ENCODE measurements around the gene RBM34.
"Not testable (repeated sequence)": the region's sequence is repeated elsewhere in the genome, so short reads cannot be mapped to it uniquely, and the experiment has no call there.

Gene RBM34

DNA sequence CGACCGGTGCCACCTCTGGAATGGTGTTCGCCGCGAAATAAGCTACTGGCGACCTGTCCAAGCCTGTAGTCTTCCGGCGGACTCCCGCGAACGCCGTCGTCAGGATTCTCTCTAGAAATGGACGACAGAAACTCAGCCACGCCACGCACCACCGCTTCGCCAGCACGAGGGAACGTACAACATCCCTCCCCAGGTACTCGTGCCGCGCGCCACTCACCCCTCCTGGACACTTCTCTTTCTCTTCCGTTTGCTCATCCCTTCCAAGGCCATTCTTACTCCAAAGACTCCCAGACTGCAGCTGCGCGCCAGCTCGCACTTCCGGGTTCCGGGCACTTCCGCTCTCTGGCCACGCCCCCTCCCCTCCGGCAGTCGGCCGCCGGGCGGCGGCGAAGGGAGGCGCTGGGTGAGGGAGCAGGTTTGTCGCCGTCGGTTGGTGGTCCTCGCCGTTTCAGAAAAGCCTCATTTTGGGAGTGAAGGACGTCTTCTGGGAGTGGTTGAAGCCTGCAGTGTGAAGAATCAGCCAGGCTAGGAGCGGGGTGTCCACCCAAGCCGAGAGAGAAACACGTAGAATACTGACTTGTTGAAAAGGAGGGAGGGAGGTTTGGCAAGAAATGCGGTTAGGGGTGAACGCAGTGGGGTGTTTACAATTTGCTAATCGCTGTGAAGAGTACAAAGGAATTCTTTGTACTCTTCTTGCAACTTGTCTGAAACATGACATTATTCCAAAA, at the start of gene RBM34:
TSS of gene RBM34 (minus strand) at position 294 of the 728 bp plus-strand sequence. CDS start at position 270, 24 bp downstream.
- in situ Hi-C loops (cut with HindIII; ENCODE audit: low sequenced_read_pairs) = no loop called here

- in situ Hi-C loops (cut with HindIII; ENCODE audit: low sequenced_read_pairs) = no loop called here
These were observed 46.1 kb upstream of the RBM34 start for GRCh38 chr1:235207209-235207565.

DNA sequence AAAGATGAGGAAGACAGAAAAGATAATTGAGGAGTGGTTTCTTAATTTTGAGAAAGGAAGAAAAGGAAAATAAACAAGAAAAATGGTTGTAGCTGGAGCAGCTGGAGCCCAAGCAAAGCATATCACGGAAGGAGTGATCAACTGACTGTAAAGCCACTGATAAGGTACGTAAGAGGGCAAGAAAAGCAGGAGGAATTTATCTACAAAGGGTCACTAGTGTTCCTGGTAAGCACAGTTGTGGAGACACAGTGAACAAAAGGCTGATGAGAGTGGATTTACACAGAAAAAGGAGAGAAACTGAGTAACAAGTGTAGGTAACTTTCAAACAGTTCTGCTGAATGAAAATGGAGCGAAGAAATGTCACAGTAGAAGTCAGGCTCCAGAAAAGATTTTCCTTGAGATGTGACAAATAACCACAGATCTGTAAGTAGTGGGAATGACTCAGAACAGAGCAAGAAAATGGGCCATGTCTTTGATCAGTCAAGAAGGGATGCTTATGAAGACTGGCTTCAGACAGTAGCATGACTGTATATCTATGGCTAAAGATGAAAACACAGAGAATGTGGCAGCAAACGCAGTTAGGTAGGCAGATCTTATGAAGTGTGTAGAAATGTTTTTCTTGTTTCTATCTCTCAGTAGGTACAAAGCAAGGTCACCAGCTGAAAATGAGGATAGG, 45.6 kb upstream of the RBM34 start:
- in situ Hi-C loops (cut with HindIII; ENCODE audit: low sequenced_read_pairs) = no loop called here

DNA sequence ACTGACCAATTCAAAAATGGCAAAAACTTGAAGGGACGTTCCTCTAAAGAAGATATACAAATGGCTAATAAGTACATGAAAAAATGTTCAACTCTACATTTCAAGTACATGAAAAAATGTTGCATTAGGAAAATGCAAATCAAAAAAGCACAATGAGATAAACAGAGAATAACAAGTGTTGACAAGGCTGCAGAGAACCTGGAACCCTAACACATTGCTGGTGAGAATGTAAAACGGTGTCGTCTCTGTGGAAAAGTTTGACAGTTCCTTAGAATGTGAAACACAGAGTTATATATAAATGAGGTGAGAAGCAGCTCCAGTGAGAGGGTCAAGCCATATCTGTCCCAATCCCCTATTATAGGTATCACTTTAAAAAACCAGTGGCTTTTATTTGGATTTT, 44.6 kb upstream of the RBM34 start:
- in situ Hi-C loops (cut with HindIII; ENCODE audit: low sequenced_read_pairs) = no loop called here

GRCh38 chr1:235203428-235203827, 42.4 kb upstream of the RBM34 start:
- in situ Hi-C loops (cut with HindIII; ENCODE audit: low sequenced_read_pairs) = no loop called here

DNA sequence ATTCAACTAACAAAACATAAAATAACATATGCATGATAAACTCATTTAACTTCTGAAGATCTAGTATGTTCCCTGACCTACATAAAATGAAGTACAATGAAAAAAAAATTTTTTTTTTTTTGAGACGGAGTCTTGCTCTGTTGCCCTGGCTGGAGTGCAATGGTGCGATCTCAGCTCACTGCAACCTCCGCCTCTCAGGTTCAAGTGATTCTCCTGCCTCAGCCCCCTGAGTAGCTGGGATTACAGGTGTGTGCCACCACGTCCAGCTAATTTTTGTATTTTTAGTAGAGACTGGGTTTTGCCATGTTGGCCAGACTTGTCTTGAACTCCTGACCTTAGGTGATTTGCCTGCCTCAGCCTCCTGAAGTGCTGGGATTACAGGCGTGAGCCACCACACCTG, 41.4 kb upstream of the RBM34 start:
- in situ Hi-C loops (cut with HindIII; ENCODE audit: low sequenced_read_pairs) = not testable (repeated sequence)

- in situ Hi-C loops (cut with HindIII; ENCODE audit: low sequenced_read_pairs) = no loop called here
These were observed 38.4 kb upstream of the RBM34 start for GRCh38 chr1:235199441-235199840.

- in situ Hi-C loops (cut with HindIII; ENCODE audit: low sequenced_read_pairs) = no loop called here
These were observed 29.4 kb upstream of the RBM34 start for GRCh38 chr1:235190431-235190830.

DNA sequence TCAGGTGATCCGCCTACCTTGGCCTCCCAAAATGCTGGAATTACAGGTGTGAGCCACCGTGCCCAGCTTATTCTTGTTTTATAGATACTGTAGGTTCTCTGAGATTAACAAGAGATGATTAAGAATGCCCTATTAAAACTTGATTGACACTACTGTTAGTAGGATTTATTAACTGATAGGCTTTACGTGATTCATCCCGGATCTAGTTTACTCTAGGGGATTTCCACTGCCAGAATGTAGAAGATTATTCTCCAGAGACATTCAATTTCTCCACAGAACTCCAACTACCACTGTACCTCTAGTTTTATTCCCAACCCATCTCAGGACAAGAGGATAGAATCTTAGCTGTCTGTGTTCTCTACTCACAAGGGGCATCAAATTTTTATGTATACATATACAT, 26.3 kb upstream of the RBM34 start:
- in situ Hi-C loops (cut with HindIII; ENCODE audit: low sequenced_read_pairs) = no loop called here

DNA sequence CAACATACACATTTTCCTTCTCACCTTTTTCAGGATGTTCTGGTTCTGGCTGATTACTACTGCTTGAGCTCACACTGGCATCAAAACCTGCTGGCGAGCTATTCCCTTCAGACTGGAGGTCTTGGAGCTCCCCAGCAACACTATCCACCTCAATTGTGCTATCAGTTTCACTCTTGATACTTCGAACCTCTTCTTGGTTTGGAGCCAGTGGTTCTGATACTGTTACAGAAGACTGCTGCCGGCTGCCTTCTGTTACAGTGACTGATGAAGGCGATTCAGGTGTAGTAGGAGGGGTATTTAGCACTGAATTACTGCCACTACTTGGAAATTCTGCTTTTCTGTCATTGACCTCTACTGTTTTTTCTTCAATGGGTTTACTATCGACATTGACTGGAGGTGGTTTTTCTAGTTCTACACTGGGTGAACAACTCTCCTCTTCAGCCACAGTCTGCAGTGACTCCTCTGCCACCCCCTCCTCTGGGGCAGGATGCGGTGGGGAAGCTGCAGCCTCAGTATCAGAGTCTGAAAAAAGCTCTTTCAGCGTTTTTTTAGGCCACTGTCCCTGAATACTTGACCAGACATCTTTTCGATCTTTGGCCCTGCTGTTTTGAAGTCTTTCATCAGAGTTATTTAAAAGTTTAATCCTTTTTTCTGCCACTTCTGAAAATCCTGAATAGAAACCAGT, 20.7 kb upstream of the RBM34 start:
- in situ Hi-C loops (cut with HindIII; ENCODE audit: low sequenced_read_pairs) = loop anchor here (5.0 kb wide), 1 partner anchor 46 kb away; no protein-coding TSS in a partner anchor

GRCh38 chr1:235180916-235181460, 19.9 kb upstream of the RBM34 start:
- in situ Hi-C loops (cut with HindIII; ENCODE audit: low sequenced_read_pairs) = loop anchor here (5.0 kb wide), 1 partner anchor 46 kb away; no protein-coding TSS in a partner anchor

DNA sequence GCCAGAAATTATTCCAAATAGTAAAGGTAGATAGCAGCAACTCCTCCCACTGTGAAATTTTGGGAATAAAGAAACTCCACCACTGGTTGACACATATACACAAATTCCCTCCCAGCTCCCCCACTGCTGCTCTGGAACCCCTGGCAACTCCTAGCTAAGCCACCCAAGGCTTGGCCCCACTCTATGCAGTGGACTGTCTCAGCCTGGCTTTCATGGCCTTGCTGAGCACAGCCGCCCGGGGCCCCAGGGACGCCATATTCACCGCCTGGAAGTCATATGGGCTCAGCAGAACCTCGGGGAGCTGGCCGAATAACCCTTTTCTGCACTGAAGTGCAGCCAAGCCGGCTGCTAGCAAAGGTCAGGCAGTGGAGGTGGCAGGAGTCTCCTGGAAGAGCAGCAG, 15.4 kb upstream of the RBM34 start:
- in situ Hi-C loops (cut with HindIII; ENCODE audit: low sequenced_read_pairs) = no loop called here

DNA sequence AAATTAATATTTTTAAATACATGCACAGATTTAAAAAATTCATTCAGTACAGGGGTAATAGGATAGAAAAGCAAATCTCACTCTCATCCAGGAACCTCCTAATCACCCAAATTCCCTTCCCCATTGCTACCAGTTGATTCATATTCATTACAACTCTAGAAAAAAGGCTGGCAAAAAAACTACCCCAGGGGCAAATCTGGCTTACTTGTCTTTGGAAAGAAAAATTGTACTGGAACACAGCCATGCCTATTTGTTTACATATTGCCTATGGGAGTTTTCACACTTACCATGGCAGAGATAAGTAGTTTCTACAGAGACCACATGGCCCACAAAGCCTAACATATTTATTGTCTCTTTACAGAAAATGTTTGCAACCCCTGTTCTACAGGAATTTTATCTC, 8.9 kb upstream of the RBM34 start:
- in situ Hi-C loops (cut with HindIII; ENCODE audit: low sequenced_read_pairs) = no loop called here

- in situ Hi-C loops (cut with HindIII; ENCODE audit: low sequenced_read_pairs) = no loop called here
These were observed 7.3 kb upstream of the RBM34 start for GRCh38 chr1:235168375-235168774.

- in situ Hi-C loops (cut with HindIII; ENCODE audit: low sequenced_read_pairs) = no loop called here
These were observed 756 bp upstream of the RBM34 start for GRCh38 chr1:235161685-235162327.

DNA sequence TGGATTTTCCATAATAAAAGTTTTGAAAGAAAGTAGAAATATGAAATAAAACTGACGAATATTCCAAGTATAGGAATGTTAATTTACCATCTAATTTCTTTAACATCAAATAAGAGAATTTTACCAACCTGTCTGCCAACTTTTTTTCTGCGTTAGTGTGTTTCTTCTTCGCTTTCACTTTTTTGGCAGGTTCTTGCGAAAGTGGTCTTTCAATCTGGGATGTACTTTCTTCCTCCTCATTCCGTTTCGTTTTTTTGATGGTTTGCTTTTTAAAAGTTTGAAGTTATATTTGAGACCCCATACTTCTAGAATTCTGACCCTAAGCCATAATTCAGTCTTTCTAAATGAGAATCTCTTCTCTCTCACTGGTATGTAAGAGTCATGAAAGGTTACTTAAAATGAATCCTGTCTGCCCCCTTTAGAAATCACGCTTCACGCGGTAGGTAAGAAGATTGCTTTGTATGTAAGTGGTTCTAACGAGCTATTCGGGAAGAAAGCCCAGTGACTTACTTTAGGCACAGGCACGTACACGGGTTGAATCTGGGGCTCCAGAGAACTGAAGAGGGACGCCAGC, 580 bp downstream of the RBM34 start:
- in situ Hi-C loops (cut with HindIII; ENCODE audit: low sequenced_read_pairs) = no loop called here

- in situ Hi-C loops (cut with HindIII; ENCODE audit: low sequenced_read_pairs) = not testable (repeated sequence)
These were observed 1.1 kb downstream of the RBM34 start for GRCh38 chr1:235159930-235160329.

DNA sequence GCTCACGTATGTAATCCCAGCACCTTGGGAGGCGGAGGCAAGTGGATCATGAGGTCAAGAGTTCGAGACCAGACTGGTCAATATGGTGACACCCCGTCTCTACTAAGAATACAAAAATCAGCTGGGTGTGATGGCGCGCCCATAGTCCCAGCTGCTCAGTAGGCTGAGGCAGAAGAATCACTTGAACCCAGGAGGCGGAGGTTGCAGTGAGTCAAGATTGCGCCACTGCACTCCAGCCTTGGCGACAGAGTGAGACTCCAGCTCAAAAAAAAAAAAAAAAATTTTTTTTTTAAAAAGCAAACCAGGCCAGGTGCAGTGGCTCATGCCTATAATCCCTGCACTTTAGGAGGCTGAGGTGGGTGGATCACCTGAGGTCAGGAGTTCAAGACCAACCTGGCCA, 1.8 kb downstream of the RBM34 start:
- in situ Hi-C loops (cut with HindIII; ENCODE audit: low sequenced_read_pairs) = not testable (repeated sequence)

DNA sequence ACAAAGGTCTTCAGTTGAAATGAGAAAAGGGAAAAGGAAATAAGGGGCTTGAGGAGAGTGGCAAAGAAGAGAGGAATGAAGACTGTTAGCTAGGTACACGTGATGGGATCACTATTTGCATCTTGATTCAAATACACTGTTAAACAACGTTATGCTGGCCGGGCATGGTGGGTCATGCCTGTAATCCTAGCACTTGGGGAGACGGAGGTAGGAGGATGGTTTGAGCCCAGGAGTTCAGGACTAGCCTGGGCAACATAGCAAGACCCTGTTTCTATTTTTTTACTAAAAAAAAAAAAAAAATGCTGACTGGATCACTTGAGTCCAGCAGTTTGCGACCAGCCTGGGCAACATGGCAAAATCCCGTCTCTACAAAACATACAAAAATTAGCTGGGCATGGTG, 2.4 kb downstream of the RBM34 start:
- in situ Hi-C loops (cut with HindIII; ENCODE audit: low sequenced_read_pairs) = no loop called here

GRCh38 chr1:235157150-235157549, 3.9 kb downstream of the RBM34 start:
- in situ Hi-C loops (cut with HindIII; ENCODE audit: low sequenced_read_pairs) = no loop called here

- in situ Hi-C loops (cut with HindIII; ENCODE audit: low sequenced_read_pairs) = no loop called here
These were observed 4.3 kb downstream of the RBM34 start for GRCh38 chr1:235156740-235157139.
